ENCODE data around the gene RNF32.

- TF ChIP-seq, protein P1, sequence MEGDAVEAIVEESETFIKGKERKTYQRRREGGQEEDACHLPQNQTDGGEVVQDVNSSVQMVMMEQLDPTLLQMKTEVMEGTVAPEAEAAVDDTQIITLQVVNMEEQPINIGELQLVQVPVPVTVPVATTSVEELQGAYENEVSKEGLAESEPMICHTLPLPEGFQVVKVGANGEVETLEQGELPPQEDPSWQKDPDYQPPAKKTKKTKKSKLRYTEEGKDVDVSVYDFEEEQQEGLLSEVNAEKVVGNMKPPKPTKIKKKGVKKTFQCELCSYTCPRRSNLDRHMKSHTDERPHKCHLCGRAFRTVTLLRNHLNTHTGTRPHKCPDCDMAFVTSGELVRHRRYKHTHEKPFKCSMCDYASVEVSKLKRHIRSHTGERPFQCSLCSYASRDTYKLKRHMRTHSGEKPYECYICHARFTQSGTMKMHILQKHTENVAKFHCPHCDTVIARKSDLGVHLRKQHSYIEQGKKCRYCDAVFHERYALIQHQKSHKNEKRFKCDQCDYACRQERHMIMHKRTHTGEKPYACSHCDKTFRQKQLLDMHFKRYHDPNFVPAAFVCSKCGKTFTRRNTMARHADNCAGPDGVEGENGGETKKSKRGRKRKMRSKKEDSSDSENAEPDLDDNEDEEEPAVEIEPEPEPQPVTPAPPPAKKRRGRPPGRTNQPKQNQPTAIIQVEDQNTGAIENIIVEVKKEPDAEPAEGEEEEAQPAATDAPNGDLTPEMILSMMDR (conservative IDR thresholded peaks at IDR 0.05 in 1 of 2, IDR thresholded peaks at IDR 0.05 in 1 of 2; ENCODE audit: extremely low read depth in 1 of 2, insufficient read depth in 1 of 2, low read depth in 1 of 2, low read length in 2 of 2) = no peak
- TF ChIP-seq EZH2 (IDR thresholded peaks at IDR 0.05; ENCODE audit: borderline replicate concordance, low read length) = no peak
Observed at GRCh38 chr7:156606135-156606534, 34.4 kb upstream of the RNF32 start.

All from mammary epithelial cell (primary cell).